HL-60 (cell line): Measurements from ENCODE around the gene KRTAP5-8.

Source experiments
- CTCF ChIP-seq: IDR thresholded peaks from one replicate; pipeline ENCODE4 v1.5.1; 2011; ENCODE audit warnings: low read length, control low read depth, inconsistent platforms; ENCODE audit not compliant: insufficient read depth
- POLR2AphosphoS5 ChIP-seq: IDR thresholded peaks from 2 replicates; pipeline ENCODE4 v1.6.1; 2012; ENCODE audit warnings: low read depth

GRCh38 chr11:71557257-71557656, 19.4 kb downstream of the KRTAP5-8 start:
- TF ChIP-seq CTCF (no peak), POLR2AphosphoS5 (no peak)
